Measurements from ENCODE around the gene MAN1B1.

Gene MAN1B1

GRCh38 chr9:137086531-137087408 is at the start of gene MAN1B1:
Gene MAN1B1 (plus strand): TSS chr9:137086985. CDS start chr9:137087000, 15 bp downstream.
- peak; percentile 100 for DNase-seq

- no peak for DNase-seq
These were observed 49.8 kb upstream of the MAN1B1 start for GRCh38 chr9:137037035-137037434.

- no peak for DNase-seq
These were observed 49.3 kb upstream of the MAN1B1 start for GRCh38 chr9:137037483-137037882.

DNA sequence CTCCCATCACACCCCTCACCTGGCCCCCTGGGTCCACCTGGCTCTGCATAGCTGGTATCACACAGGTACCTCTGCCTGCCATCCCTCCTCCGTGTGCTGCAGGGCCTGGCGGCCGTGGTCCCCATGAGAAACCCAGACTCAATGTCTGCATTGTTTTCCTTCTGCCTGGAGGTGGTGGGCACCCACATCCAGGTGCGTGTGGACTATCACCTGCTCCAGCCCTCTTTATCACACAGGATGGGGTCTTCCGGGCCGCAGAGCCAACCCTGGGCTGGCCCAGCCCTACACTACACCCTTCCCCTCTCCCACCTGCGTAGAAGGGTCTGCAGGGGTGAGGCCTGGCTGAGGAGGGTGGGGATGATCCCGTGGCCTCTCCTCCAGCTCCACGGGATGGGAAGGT is 47.9 kb upstream of the MAN1B1 start:
- no peak for DNase-seq

- DNase-seq, result no peak
These were observed 47.0 kb upstream of the MAN1B1 start for GRCh38 chr9:137039611-137040366.

DNA sequence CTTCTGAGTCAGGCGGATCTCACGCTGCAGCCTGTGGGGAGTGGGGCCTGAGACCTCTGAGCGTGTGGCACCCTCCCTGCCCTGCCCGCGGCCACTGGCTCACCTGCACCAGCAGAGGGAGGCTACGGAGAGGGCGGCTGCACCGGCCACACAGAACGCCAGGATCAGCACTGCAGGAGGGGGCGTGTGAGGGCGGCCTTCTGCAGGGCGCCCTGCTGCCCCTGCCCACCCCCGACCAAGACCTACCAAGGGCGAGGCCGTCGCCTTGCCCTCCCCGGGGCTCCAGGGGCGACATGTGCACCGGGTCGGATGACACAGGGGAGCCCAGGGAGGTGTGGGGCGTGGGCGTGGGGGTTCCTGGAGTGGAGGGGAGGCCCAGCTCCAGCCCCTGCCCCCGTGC is 46.2 kb upstream of the MAN1B1 start:
- DNase-seq, result no peak

DNA sequence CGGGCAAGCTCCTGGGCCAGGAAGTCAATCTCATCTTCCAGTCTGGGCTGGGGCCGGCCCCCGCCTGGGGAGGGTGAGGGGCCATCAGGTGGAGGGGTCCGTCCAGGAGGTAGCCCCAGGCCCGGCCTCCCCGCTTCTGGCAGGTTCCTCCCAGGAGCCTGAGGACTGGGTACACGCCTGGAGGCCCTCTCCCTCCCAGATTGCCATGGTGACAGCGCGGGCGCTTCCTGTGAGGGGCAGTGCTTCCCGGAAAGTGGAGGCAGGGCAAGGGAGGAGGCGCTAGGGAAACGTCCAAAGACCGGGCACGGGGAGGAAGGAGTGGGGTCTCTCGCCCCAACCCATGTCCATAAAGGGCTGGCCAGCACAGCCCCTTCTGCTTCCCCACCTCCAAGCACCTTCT is 45.7 kb upstream of the MAN1B1 start:
- no peak for DNase-seq

DNA sequence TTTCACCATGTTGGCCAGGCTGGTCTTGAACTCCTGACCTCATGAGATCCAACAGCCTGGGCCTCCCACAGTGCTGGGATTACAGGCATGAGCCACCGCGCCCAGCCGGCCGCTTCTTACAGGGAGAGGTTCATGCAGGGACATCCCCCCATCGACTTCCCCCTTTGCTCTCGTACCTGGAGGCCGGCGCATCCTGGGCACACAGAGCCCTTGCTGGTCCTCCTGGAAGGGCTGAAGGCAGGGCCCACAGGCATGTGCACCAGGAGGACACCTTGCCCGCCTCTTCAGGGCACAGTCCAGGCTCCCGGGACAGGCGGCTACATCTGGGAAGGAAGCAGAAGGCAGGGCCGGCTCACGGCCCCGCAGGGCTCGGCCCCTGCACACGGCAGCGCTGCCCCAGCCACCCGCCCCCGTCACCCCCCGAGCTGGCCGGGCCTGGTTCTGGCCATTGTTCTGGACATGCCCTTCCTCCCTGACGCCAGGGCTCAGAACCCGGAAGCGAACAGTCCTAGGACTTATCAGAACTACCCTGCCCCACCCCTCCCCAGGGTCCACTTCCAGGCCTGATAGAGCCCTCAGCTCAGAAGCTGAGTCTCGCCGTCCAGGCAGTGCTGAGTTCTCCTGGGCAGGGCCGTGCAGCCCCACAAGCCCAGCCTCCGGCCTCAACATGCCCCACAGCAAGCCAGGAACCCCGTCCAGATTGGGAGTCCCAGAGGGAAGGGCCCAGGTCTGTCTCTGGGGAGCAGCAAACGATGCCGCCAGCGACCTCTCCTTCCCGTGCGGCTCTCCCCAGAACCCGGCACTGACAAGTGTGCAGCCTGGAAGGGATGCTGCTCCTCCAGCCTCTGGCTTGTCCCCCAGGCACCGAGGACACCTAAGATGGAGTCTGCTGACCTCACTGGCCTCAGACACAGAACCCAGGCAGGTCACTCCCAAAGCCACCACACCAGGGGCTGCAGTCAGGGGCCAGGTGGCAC is 43.7 kb upstream of the MAN1B1 start:
- no peak for DNase-seq

GRCh38 chr9:137044037-137044436 is 42.7 kb upstream of the MAN1B1 start:
- no peak for DNase-seq

- no peak for DNase-seq
These were observed 42.1 kb upstream of the MAN1B1 start for GRCh38 chr9:137044502-137045177.

DNA sequence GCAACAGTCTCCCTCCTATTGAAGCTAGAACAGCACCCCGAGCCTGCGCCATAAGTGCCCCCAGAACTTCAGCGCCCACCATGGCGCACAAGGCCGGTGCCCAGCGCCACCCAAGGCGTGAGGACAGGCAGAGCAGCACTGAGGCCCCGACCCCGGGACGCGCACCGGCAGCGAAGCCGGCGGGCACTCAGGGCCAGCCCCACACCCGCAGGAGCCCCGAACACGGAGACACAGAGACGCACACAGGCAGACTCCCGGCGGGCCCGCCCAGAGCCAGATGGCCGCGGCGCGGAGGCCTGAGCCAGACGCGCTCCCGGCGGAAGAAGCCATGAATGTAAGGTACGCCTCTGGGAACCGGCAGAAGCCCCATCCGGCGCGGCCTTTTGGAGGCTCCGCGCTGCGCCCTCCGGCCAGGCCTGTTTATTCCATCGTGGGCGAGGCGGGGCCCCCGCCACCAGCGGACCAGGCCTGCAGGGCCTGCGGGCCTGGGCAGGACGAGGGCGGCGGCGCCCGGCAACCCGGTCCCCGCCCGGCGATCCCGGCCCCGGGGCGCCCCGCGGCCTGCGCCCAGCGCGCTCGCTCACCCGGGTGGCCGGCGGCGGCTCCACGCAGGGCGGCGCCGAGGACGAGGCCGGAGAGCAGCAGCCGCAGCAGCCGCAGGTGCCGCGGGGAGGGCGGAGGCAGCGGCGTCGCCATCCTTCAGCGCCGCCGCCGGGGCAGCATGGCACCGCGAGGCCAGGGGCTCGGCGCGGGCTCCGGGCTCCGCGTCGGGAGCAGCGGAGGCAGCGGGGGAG is 41.3 kb upstream of the MAN1B1 start:
- DNase-seq, result no peak

DNA sequence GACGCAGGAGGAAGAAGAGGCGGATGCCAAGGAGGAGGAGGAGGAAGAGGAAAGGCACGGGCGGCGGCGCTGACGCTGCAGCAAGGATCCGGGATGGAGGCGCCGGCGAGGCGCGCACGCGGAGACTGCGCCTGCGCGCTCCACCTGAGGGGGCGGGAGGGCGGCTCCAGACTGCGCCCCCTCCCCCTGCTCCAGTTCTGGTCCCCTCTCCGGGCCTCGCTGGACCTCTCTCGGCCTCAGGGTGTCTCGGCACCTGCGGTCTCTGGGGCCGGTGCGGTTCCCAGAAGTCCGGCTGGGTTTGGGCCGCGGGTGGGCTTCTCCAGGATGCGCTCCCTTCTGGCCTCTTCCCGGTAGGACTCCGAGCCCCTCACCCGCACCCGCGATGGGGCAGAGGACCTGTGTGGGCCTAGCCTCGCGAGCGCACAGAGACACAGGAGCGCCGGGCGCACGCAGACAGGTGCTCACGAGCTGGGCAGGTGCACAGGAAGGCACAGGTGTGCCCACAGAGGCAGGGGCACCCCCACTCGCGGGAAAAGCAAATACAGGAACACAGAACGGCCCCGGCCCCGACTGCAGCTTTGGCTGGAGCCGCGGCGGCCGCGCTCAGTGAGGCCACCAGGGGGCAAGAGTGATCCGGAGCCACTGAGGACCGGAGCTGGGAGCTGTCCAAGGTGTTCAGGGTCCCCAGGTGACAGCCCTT is 40.5 kb upstream of the MAN1B1 start, which contains the start of gene NPDC1:
Gene NPDC1, minus strand, starts transcription at position 90 of the 700 bp plus-strand sequence. CDS start 188 bp downstream, outside the sequence.
- DNase-seq, result peak; percentile 80 to 84

- no peak for DNase-seq
These were observed 37.9 kb upstream of the MAN1B1 start for GRCh38 chr9:137048655-137049543.

GRCh38 chr9:137049544-137050449 is 37.0 kb upstream of the MAN1B1 start:
- DNase-seq, result peak; percentile 52 to 66

- no peak for DNase-seq
These were observed 36.2 kb upstream of the MAN1B1 start for GRCh38 chr9:137050570-137050969.

DNA sequence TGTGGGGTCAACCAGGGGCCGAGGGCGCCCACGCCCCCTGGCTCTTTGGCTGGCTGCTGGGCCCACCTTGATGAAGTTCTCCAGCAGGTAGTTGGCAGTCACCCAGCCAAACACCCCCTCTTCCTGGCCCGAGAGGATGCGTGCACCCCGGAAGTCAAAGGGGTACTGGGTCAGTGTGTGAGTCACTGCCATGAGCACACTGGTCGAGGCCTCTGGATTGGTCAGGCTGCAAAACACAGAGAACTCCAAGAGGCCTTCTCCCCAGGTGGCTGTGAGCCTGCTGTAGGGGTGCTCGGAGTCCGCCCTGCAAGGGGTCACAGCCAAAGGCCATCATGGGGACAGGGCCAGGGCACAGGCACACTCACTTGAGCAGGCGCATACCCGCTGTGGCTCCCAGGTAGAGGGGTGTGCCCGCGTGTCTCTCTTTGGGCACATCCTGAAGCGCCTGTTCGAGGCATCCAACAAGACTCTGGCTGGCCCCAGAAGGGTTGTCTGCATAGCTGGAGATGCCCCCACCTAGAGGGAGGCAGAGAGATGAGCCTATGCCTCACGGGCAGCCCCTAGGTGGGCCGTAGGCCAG is 35.5 kb upstream of the MAN1B1 start:
- no peak for DNase-seq

DNA sequence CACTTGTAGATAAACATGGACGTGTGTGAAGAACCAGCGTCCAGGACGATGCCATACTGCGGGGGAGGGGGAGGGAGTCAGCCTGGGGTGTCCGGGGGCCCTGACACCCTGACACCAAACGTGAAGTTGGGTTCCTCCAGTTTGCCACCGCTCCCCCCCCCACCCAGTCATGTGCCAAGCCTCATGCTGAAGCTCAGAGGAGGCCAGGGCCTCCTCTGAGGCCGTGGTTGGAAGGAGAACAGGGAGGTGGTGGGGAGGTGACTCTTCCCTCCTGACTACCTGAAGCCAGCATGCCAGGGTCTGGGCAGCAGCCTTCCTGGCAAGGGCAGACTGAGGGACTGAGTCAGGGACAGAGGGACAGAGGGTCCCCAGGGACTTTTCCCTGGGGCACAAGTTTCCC is 34.5 kb upstream of the MAN1B1 start:
- DNase-seq, result no peak

Data from CD4-positive, alpha-beta T cell treated with Interleukin-1 beta for 1 hour (primary cell).